Liver (tissue), 9 donors: ENCODE data around the gene PAWR. TPM values are rescaled to one million over a fixed set of nuclear protein-coding genes. Genes with fewer than 3 reads are reported as not detected.

Experiments used
- DNase-seq: peaks from one replicate; pipeline ENCODE4 v3.0.0-alpha.2; 2017; ENCODE audit warnings: low spot score
- H3K27ac ChIP-seq, 2 donors: one replicate each; pipeline ENCODE4 v1.7.0; 2013; ENCODE audit warnings: inconsistent platforms in 2 of 2, low read length in 2 of 2, control low read depth in 1 of 2, low read depth in 1 of 2, mild to moderate bottlenecking in 1 of 2
- H3K27me3 ChIP-seq, 4 donors: one replicate each; pipeline versions ENCODE4 v1.6.1 to v1.7.0; 2013; ENCODE audit warnings: low read length in 3 of 4, inconsistent platforms in 1 of 4, mild to moderate bottlenecking in 1 of 4, moderate library complexity in 1 of 4; ENCODE audit not compliant: control insufficient read depth in 4 of 4, insufficient read depth in 4 of 4
- H3K36me3 ChIP-seq, 4 donors: one replicate each; pipeline versions ENCODE4 v1.6.1 to v1.7.0; 2013; ENCODE audit warnings: low read length in 3 of 4, mild to moderate bottlenecking in 3 of 4, low read depth in 1 of 4, moderate library complexity in 1 of 4; ENCODE audit not compliant: control insufficient read depth in 4 of 4, insufficient read depth in 3 of 4
- H3K4me1 ChIP-seq, 4 donors: one replicate each; pipeline versions ENCODE4 v1.6.1 to v1.7.0; 2013; ENCODE audit warnings: low read length in 3 of 4, mild to moderate bottlenecking in 3 of 4, moderate library complexity in 1 of 4; ENCODE audit not compliant: control insufficient read depth in 4 of 4, insufficient read depth in 4 of 4
- H3K4me3 ChIP-seq, 3 donors: one replicate each; pipeline versions ENCODE4 v1.6.1 to v1.7.0; 2013; ENCODE audit warnings: low read length in 3 of 3, control low read depth in 1 of 3, low read depth in 1 of 3, mild to moderate bottlenecking in 1 of 3
- H3K9ac ChIP-seq, 2 donors: one replicate each; pipeline ENCODE4 v1.7.0; 2013; ENCODE audit warnings: low read length in 2 of 2, mild to moderate bottlenecking in 2 of 2, moderate library complexity in 2 of 2, control low read depth in 1 of 2, low read depth in 1 of 2
- H3K9me3 ChIP-seq, 4 donors: one replicate each; pipeline versions ENCODE4 v1.6.1 to v1.7.0; 2013; ENCODE audit warnings: low read length in 3 of 4; ENCODE audit not compliant: control insufficient read depth in 4 of 4
- EGR1 ChIP-seq, 2 donors: IDR thresholded peaks; 2 replicates each; pipeline ENCODE4 v1.6.1; 2016 to 2018; ENCODE audit warnings: antibody characterized with exemption in 2 of 2, low read depth in 2 of 2
- FOXA1 ChIP-seq: IDR thresholded peaks from 2 replicates; pipeline ENCODE4 v1.6.1; 2016; ENCODE audit warnings: antibody characterized with exemption
- FOXA2 ChIP-seq: IDR thresholded peaks from 2 replicates; pipeline ENCODE4 v1.6.1; 2016; ENCODE audit warnings: antibody characterized with exemption
- GABPA ChIP-seq, 2 donors: IDR thresholded peaks in 1 of 2; conservative IDR thresholded peaks in 1 of 2; 2 replicates each; pipeline ENCODE4 v1.6.1; 2016; ENCODE audit warnings: antibody characterized with exemption in 2 of 2, mild to moderate bottlenecking in 1 of 2, moderate library complexity in 1 of 2
- HNF4A ChIP-seq, 2 donors: conservative IDR thresholded peaks; 2 replicates each; pipeline ENCODE4 v1.6.1; 2016; ENCODE audit warnings: antibody characterized with exemption in 2 of 2, mild to moderate bottlenecking in 2 of 2
- HNF4G ChIP-seq: IDR thresholded peaks from 2 replicates; pipeline ENCODE4 v1.6.1; 2016; ENCODE audit warnings: antibody characterized with exemption
- JUND ChIP-seq, 2 donors: IDR thresholded peaks; 2 replicates each; pipeline ENCODE4 v1.6.1; 2016; ENCODE audit warnings: antibody characterized with exemption in 2 of 2
- NR2F2 ChIP-seq: IDR thresholded peaks from 2 replicates; pipeline ENCODE4 v1.6.1; 2016; ENCODE audit warnings: antibody characterized with exemption
- RAD21 ChIP-seq, 2 donors: IDR thresholded peaks; 2 replicates each; pipeline ENCODE4 v1.6.1; 2016; ENCODE audit warnings: antibody characterized with exemption in 2 of 2, mild to moderate bottlenecking in 2 of 2
- RXRA ChIP-seq, 2 donors: IDR thresholded peaks; 2 replicates each; pipeline ENCODE4 v1.6.1; 2017 to 2018; ENCODE audit warnings: antibody characterized with exemption in 2 of 2, mild to moderate bottlenecking in 1 of 2
- TAF1 ChIP-seq: conservative IDR thresholded peaks from 2 replicates; pipeline ENCODE4 v1.6.1; 2016; ENCODE audit warnings: antibody characterized with exemption, mild to moderate bottlenecking
- YY1 ChIP-seq: IDR thresholded peaks from 2 replicates; pipeline ENCODE4 v1.6.1; 2016; ENCODE audit warnings: antibody characterized with exemption, mild to moderate bottlenecking
- WGBS: extraction: QIAGEN DNeasy Blood & Tissue Kit; methylation state at CpG from one replicate; pipeline ENCODE4 v1.1.7; 2013; 5-methylcytosine and 5-hydroxymethylcytosine counted together
- polyA plus RNA-seq, 2 donors: library from polyadenylated mRNA; stranded (reverse) in 1 of 2; unstranded in 1 of 2; fragments of 200-250 nt in 1 of 2; fragments of >200 nt in 1 of 2; fragmentation: Nextera tagmentation in 1 of 2; extraction: Ambion mirVana in 1 of 2; gene quantifications; one replicate each; pipeline versions ENCODE4 v1.2.1 to v1.2.3, GENCODE V29; 2013 to 2015
- total RNA-seq, 2 donors: library from RNA; depleted of rRNA; stranded (reverse); fragments of >200 nt; gene quantifications; one replicate each; pipeline ENCODE4 v1.2.3, GENCODE V29; 2014
- TF ChIP-seq, protein P1 (sequence below): IDR thresholded peaks from 2 replicates; pipeline ENCODE4 v1.6.1; 2016; ENCODE audit warnings: antibody characterized with exemption
- TF ChIP-seq, protein P2 (sequence below): IDR thresholded peaks from 2 replicates; pipeline ENCODE4 v1.6.1; 2016; ENCODE audit warnings: antibody characterized with exemption, mild to moderate bottlenecking
- TF ChIP-seq, protein P3 (sequence below): fragments of 150-350 bp; IDR thresholded peaks from 2 replicates; pipeline ENCODE4 v1.5.1; 2017; ENCODE audit warnings: improper control_type of control experiment, low read depth, low read length; ENCODE audit not compliant: missing input control
- TF ChIP-seq, protein P4 (sequence below): IDR thresholded peaks from 2 replicates; pipeline ENCODE4 v1.6.1; 2016; ENCODE audit warnings: antibody characterized with exemption
- TF ChIP-seq, protein P5 (sequence below): IDR thresholded peaks from 2 replicates; pipeline ENCODE4 v1.6.1; 2016; ENCODE audit warnings: antibody characterized with exemption
- donor health status: healthy.
- donor health status: healthy.
- donor health status: healthy.
- donor health status: healthy.
- donor health status: healthy.

The PAWR gene
- total and polyA plus RNA-seq, 4 donors = 6.1 to 24.1 (median 9.9) TPM

- Histone ChIP-seq H3K27me3 (no peaks in the 10 kb centered on the region), H3K4me1 (peaks cover 0 to 17% (median 5%) of the 10 kb centered on the region in 4 donors), H3K9ac (no peak overlapping the region), H3K27ac (peak overlapping the region; percentile 35 to 61), H3K4me3 (no peak overlapping the region), H3K36me3 (no peaks in the 10 kb centered on the region), H3K9me3 (no peaks in the 10 kb centered on the region)
- no peak for DNase-seq
- TF ChIP-seq FOXA1 (no peak), JUND (IDR thresholded peaks at IDR 0.05) (no peak), HNF4A (conservative IDR thresholded peaks at IDR 0.05) (no peak), RAD21 (IDR thresholded peaks at IDR 0.05) (no peak), YY1 (no peak), GABPA (IDR thresholded peaks at IDR 0.05 in 1 of 2, conservative IDR thresholded peaks at IDR 0.05 in 1 of 2) (no peak), FOXA2 (no peak), RXRA (IDR thresholded peaks at IDR 0.05) (no peak), HNF4G (no peak), EGR1 (IDR thresholded peaks at IDR 0.05; ENCODE audit: low read depth in 2 of 2) (no peak), NR2F2 (no peak), TAF1 (no peak)
- TF ChIP-seq, protein P1, sequence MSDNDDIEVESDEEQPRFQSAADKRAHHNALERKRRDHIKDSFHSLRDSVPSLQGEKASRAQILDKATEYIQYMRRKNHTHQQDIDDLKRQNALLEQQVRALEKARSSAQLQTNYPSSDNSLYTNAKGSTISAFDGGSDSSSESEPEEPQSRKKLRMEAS = no peak
- TF ChIP-seq, protein P2, sequence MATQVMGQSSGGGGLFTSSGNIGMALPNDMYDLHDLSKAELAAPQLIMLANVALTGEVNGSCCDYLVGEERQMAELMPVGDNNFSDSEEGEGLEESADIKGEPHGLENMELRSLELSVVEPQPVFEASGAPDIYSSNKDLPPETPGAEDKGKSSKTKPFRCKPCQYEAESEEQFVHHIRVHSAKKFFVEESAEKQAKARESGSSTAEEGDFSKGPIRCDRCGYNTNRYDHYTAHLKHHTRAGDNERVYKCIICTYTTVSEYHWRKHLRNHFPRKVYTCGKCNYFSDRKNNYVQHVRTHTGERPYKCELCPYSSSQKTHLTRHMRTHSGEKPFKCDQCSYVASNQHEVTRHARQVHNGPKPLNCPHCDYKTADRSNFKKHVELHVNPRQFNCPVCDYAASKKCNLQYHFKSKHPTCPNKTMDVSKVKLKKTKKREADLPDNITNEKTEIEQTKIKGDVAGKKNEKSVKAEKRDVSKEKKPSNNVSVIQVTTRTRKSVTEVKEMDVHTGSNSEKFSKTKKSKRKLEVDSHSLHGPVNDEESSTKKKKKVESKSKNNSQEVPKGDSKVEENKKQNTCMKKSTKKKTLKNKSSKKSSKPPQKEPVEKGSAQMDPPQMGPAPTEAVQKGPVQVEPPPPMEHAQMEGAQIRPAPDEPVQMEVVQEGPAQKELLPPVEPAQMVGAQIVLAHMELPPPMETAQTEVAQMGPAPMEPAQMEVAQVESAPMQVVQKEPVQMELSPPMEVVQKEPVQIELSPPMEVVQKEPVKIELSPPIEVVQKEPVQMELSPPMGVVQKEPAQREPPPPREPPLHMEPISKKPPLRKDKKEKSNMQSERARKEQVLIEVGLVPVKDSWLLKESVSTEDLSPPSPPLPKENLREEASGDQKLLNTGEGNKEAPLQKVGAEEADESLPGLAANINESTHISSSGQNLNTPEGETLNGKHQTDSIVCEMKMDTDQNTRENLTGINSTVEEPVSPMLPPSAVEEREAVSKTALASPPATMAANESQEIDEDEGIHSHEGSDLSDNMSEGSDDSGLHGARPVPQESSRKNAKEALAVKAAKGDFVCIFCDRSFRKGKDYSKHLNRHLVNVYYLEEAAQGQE = no peak
- TF ChIP-seq, protein P3, sequence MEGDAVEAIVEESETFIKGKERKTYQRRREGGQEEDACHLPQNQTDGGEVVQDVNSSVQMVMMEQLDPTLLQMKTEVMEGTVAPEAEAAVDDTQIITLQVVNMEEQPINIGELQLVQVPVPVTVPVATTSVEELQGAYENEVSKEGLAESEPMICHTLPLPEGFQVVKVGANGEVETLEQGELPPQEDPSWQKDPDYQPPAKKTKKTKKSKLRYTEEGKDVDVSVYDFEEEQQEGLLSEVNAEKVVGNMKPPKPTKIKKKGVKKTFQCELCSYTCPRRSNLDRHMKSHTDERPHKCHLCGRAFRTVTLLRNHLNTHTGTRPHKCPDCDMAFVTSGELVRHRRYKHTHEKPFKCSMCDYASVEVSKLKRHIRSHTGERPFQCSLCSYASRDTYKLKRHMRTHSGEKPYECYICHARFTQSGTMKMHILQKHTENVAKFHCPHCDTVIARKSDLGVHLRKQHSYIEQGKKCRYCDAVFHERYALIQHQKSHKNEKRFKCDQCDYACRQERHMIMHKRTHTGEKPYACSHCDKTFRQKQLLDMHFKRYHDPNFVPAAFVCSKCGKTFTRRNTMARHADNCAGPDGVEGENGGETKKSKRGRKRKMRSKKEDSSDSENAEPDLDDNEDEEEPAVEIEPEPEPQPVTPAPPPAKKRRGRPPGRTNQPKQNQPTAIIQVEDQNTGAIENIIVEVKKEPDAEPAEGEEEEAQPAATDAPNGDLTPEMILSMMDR = no peak
- TF ChIP-seq, protein P4, sequence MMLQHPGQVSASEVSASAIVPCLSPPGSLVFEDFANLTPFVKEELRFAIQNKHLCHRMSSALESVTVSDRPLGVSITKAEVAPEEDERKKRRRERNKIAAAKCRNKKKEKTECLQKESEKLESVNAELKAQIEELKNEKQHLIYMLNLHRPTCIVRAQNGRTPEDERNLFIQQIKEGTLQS = no peak
Observed at GRCh38 chr12:79635676-79636075, 55.1 kb downstream of the PAWR start.

- H3K4me3 ChIP-seq = no peak overlapping the region
- no peak overlapping the region for H3K9ac ChIP-seq
- no peak for TF ChIP-seq FOXA2
- TF ChIP-seq, protein P1 = peak; percentile 10
- TF ChIP-seq RXRA (IDR thresholded peaks at IDR 0.05) = no peak
- TF ChIP-seq, protein P3 = no peak
- TF ChIP-seq HNF4A (conservative IDR thresholded peaks at IDR 0.05) = peak; percentile 20 to 24
- no peak for TF ChIP-seq GABPA (IDR thresholded peaks at IDR 0.05 in 1 of 2, conservative IDR thresholded peaks at IDR 0.05 in 1 of 2)
- no peak for TF ChIP-seq JUND (IDR thresholded peaks at IDR 0.05)
- TF ChIP-seq YY1 = peak; percentile 75
- TF ChIP-seq, protein P5, sequence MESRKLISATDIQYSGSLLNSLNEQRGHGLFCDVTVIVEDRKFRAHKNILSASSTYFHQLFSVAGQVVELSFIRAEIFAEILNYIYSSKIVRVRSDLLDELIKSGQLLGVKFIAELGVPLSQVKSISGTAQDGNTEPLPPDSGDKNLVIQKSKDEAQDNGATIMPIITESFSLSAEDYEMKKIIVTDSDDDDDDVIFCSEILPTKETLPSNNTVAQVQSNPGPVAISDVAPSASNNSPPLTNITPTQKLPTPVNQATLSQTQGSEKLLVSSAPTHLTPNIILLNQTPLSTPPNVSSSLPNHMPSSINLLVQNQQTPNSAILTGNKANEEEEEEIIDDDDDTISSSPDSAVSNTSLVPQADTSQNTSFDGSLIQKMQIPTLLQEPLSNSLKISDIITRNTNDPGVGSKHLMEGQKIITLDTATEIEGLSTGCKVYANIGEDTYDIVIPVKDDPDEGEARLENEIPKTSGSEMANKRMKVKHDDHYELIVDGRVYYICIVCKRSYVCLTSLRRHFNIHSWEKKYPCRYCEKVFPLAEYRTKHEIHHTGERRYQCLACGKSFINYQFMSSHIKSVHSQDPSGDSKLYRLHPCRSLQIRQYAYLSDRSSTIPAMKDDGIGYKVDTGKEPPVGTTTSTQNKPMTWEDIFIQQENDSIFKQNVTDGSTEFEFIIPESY = no peak
- TF ChIP-seq, protein P4 = no peak
- H3K36me3 ChIP-seq = no peaks in the 10 kb centered on the region
- peaks cover 2 to 21% (median 5%) of the 10 kb centered on the region in 4 donors for H3K4me1 ChIP-seq
- H3K9me3 ChIP-seq = no peaks in the 10 kb centered on the region
- H3K27ac ChIP-seq = peak overlapping the region; percentile 20 to 46
- no peaks in the 10 kb centered on the region for H3K27me3 ChIP-seq
- no peak for DNase-seq
- whole genome bisulfite sequencing = 33% methylated on average over 1 of the region's 1 CpG
Observed at GRCh38 chr12:79634957-79635471, 55.8 kb downstream of the PAWR start.
